Nephron progenitor cell (in vitro differentiated cells): ENCODE results near the gene CHST9.
A peak's percentile ranks its signal among the peaks of the same experiment; 100 is the strongest.

Experiments
- DNase-seq: peaks from one replicate; pipeline ENCODE4 v3.0.0; 2021
- H3K27ac Mint-ChIP-seq: 2 replicates; pipeline ENCODE4 v1.8.0; 2021; ENCODE audit warnings: mild to moderate bottlenecking, moderate library complexity, mixed read lengths
- H3K27me3 Mint-ChIP-seq: 2 replicates; pipeline ENCODE4 v1.8.0; 2021; ENCODE audit warnings: mild to moderate bottlenecking, low read depth, mixed read lengths; ENCODE audit not compliant: poor library complexity
- H3K36me3 Mint-ChIP-seq: 2 replicates; pipeline ENCODE4 v1.8.0; 2021; ENCODE audit warnings: low read depth, mixed read lengths
- H3K4me1 Mint-ChIP-seq: 2 replicates; pipeline ENCODE4 v1.8.0; 2021; ENCODE audit warnings: mixed read lengths
- H3K4me3 Mint-ChIP-seq: 2 replicates; pipeline ENCODE4 v1.8.0; 2021; ENCODE audit warnings: mild to moderate bottlenecking, moderate library complexity, mixed read lengths
- H3K9me3 Mint-ChIP-seq: 2 replicates; pipeline ENCODE4 v1.8.0; 2021; ENCODE audit warnings: mild to moderate bottlenecking, moderate library complexity, mixed read lengths
- CTCF ChIP-seq: fragments of 200-600 bp; sonication (generic); IDR thresholded peaks from 2 replicates; pipeline ENCODE4 v1.5.0; 2021; ENCODE audit warnings: antibody characterized with exemption

CHST9 gene

GRCh38 chr18:27062802-27063201 lies 122.3 kb downstream of the CHST9 start:
- Mint-ChIP-seq H3K36me3 (no peaks in the 10 kb centered on the region), H3K4me1 (peaks cover 6% of the 10 kb centered on the region), H3K4me3 (no peak overlapping the region), H3K27ac (no peak overlapping the region), H3K9me3 (peaks cover 7% of the 10 kb centered on the region), H3K27me3 (no peaks in the 10 kb centered on the region)
- TF ChIP-seq CTCF, result no peak
- no peak for DNase-seq

- H3K9me3 Mint-ChIP-seq, result peaks cover 7% of the 10 kb centered on the region
- no peak overlapping the region for H3K27ac Mint-ChIP-seq
- no peaks in the 10 kb centered on the region for H3K27me3 Mint-ChIP-seq
- peaks cover 11% of the 10 kb centered on the region for H3K4me1 Mint-ChIP-seq
- no peak overlapping the region for H3K4me3 Mint-ChIP-seq
- no peak for TF ChIP-seq CTCF
- H3K36me3 Mint-ChIP-seq, result no peaks in the 10 kb centered on the region
- no peak for DNase-seq
Observed at GRCh38 chr18:27061488-27062095, 123.5 kb downstream of the CHST9 start.

GRCh38 chr18:27057519-27058234 lies 127.4 kb downstream of the CHST9 start:
- Mint-ChIP-seq H3K9me3 (peaks cover 3% of the 10 kb centered on the region), H3K4me3 (no peak overlapping the region), H3K36me3 (no peaks in the 10 kb centered on the region), H3K27ac (peak overlapping the region; percentile 15), H3K4me1 (peaks cover 7% of the 10 kb centered on the region), H3K27me3 (no peaks in the 10 kb centered on the region)
- no peak for DNase-seq
- no peak for TF ChIP-seq CTCF

GRCh38 chr18:27054926-27055325 lies 130.2 kb downstream of the CHST9 start:
- Mint-ChIP-seq H3K4me3 (no peak overlapping the region), H3K27me3 (no peaks in the 10 kb centered on the region), H3K9me3 (no peaks in the 10 kb centered on the region), H3K27ac (no peak overlapping the region), H3K4me1 (peaks cover 7% of the 10 kb centered on the region), H3K36me3 (no peaks in the 10 kb centered on the region)
- TF ChIP-seq CTCF, result no peak
- DNase-seq, result no peak

GRCh38 chr18:27049969-27050368 lies 135.1 kb downstream of the CHST9 start:
- Mint-ChIP-seq H3K9me3 (no peaks in the 10 kb centered on the region), H3K27ac (no peak overlapping the region), H3K4me3 (no peak overlapping the region), H3K36me3 (no peaks in the 10 kb centered on the region), H3K27me3 (no peaks in the 10 kb centered on the region), H3K4me1 (no peaks in the 10 kb centered on the region)
- no peak for DNase-seq
- no peak for TF ChIP-seq CTCF

- H3K27ac Mint-ChIP-seq, result no peak overlapping the region
- no peak for TF ChIP-seq CTCF
- H3K4me3 Mint-ChIP-seq, result no peak overlapping the region
- no peaks in the 10 kb centered on the region for H3K36me3 Mint-ChIP-seq
- H3K9me3 Mint-ChIP-seq, result no peaks in the 10 kb centered on the region
- no peak for DNase-seq
- H3K4me1 Mint-ChIP-seq, result no peaks in the 10 kb centered on the region
- no peaks in the 10 kb centered on the region for H3K27me3 Mint-ChIP-seq
Observed at GRCh38 chr18:27045342-27045741, 139.8 kb downstream of the CHST9 start.
